Measurements from ENCODE around the gene INO80D.
"Not testable (repeated sequence)": the region's sequence is repeated elsewhere in the genome, so short reads cannot be mapped to it uniquely, and the experiment has no call there.

The INO80D gene

GRCh38 chr2:206085742-206086445 lies at the start of gene INO80D:
TSS of gene INO80D (minus strand) at chr2:206086174. CDS start at chr2:206063016, 23,158 bp downstream.
- DNase-seq, result peak; percentile 87

DNA sequence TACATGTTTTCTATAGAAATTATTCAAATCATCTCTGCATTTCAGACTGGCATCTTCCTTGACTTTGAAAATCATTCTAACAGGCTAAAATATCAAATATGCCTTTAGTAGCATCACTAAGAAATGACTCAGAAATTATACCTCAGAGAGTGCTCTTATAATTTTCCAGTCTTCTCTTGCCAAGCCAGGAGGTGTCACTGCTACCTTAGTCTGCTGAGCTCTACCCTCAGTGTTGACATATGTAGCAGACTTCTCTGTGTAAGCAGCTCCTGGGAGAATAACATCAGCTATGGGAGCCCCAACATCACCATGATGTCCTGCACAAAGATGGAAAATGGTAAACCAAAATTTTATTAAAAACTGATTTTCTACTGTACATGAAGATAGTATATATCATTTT lies 41.7 kb upstream of the INO80D start:
- DNase-seq, result no peak

- no peak for DNase-seq
Observed at GRCh38 chr2:206125901-206126300, 39.9 kb upstream of the INO80D start.

DNA sequence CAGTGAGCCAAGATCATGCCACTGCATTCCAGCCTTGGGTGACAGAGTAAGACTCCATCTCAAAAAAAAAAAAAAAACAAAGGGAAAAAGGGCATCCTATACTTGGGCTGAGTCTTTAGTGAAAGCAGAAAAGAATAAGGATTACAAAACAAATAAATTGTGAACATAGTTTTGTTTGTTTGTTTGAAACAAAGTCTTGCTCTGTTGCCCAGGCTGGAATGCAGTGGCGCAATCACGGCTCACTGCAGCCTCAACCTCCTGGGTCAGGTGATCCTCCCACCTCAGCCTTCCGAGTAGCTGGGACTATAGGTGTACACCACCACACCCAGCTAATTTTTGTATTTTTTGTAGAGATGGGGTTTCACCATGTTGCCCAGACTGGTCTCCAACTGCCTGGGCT lies 36.6 kb upstream of the INO80D start:
- DNase-seq, result not testable (repeated sequence)

DNA sequence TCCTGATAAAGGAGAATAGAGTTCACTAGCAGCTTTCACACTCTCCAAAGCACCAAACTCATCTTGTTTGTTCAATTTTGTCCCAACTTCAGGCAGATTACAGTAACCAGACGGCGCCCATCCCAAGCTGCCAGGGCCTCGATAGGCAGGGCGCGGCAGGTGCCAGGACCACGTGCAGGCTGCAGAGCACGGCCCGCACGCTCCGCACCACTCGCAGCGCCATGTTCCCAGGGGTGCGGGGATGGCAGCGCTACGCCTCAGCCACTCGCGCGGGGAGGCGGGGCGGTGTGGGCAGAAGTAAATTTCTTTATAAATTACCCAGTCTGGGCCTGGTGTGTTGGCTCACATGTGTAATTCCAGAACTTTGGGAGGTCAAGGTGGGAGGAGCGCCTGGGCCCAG lies 30.3 kb upstream of the INO80D start:
- DNase-seq, result no peak

GRCh38 chr2:206115026-206115578 lies 29.1 kb upstream of the INO80D start:
- no peak for DNase-seq

- DNase-seq, result no peak
Observed at GRCh38 chr2:206112846-206113547, 27.0 kb upstream of the INO80D start.

DNA sequence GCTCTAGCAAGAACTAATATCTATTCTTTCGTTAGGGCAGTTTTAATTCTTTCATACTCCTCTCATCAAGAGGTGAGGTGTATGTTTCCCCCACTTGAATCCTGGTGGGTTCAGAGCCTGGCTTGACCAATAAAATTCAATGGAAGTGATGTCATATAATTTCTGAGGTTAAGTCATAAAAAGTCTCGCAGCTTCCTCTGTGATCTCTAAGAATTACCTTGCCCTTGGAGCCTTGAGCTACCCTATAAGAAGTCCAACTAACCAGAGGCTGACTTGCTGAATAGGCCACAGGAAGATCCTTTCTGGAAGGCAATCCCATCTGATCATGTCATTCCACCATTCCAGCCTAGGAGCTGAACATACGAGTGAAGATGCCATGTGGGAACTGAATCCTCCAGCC lies 26.1 kb upstream of the INO80D start:
- no peak for DNase-seq

DNA sequence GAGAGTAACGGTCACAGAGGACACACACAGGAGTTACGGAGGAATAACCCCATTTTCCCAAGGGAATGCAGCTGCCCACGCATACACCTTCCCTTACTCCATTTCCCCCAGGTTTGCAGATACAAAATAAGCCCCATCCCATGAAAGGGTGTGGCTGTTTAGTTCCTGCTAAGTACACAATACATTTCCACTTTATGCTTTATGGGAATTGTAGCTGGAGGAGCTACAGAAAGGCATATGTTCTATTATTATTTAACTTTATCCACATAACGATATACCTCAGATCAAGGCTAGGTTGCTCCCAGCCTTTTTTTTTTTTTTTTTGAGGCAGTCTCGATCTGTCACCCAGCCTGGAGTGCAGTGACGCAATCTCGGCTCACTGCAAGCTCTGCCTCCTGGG lies 22.7 kb upstream of the INO80D start:
- DNase-seq, result no peak

DNA sequence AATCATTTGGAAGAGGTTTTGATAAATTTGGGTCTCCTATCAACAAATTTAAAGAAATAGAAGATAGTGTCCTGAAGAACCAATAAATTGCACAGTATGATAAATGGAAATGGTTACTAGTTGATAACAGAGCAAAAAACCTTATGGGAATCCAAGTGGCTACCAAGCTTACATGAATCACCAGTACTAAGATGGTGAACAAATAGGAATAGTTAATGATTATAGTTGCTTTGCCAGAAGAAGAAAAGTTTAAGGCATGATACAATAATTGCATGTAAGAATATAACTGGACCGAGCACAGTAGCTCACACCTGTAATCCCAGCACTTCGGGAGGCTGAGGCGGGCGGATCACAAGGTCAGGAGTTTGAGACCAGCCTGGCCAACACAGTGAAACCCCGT lies 19.6 kb upstream of the INO80D start:
- DNase-seq, result no peak

- DNase-seq, result no peak
Observed at GRCh38 chr2:206105038-206105437, 19.1 kb upstream of the INO80D start.

DNA sequence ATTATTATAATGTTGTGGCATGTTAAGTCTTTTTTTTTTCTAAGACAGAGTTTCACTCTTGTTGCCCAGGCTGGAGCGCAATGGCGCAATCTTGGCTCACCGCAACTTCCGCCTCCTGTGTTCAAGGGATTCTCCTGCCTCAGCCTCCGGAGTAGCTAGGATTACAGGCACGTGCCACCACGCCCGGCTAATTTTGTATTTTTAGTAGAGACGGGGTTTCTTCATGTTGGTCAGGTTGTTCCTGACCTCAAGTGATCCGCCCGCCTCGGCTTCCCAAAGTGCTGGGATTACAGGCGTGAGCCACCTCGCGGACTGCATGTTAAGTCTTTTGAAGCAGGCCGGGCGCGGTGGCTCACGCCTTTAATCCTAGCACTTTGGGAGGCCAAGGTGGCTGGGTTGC lies 12.9 kb upstream of the INO80D start:
- not testable (repeated sequence) for DNase-seq

DNA sequence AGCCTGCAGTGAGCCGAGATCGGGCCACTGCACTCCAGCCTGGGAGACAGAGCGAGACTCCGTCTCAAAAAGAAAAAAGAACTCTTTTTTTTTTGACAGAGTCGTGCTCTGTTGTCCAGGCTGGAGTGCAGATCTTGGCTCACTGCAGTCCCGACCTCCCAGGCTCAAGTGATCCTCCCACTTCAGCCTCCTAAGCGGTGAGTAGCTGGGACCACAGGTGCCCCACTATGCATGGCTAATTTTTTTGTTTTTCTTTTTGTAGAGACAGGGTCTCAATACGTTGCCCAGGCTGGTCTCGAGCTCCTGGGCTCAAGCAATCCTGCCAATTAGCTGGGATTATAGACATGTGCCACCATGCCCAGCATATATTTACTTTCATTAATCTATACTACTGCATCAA lies 12.5 kb upstream of the INO80D start:
- no peak for DNase-seq

DNA sequence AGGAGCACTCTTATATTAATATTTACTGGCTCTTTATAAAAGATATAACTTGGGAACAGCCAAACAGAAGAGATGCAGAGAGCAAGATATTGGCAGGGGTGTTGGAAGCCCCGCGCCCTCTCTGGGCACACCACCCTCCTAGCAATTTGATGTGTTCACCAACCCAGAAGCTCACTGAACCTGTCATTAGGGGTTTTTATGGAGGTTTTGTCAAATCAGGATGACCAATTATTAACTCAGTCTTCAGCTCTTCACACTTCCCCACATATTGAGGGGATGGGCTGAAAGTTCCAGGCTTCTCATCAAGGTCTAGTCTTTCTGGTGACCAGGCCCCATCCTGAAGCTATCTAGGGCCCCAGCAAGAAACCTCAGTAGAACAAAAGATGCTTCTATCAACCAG lies 10.9 kb upstream of the INO80D start:
- no peak for DNase-seq

- no peak for DNase-seq
Observed at GRCh38 chr2:206095536-206096332, 9.8 kb upstream of the INO80D start.

GRCh38 chr2:206092297-206092696 lies 6.3 kb upstream of the INO80D start:
- DNase-seq, result no peak

DNA sequence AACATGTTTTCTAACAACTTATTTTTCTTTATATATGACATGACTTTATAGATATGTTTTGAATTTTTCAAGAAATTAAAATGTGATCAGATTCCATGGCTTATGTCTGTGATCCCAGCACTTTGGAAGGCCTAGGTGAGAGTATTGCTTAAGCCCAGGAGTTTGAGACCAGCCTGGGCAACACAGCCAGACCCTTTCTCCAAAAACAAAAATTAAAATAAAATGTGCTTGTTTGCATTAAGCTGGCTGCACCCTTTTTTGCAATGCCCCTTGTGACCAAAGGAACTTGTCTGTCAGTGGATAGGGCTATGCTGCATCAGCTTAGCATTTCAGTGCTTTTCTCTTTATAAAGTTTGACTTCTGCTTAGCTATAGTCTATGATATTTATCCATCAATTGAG lies 2.3 kb upstream of the INO80D start:
- DNase-seq, result no peak

DNA sequence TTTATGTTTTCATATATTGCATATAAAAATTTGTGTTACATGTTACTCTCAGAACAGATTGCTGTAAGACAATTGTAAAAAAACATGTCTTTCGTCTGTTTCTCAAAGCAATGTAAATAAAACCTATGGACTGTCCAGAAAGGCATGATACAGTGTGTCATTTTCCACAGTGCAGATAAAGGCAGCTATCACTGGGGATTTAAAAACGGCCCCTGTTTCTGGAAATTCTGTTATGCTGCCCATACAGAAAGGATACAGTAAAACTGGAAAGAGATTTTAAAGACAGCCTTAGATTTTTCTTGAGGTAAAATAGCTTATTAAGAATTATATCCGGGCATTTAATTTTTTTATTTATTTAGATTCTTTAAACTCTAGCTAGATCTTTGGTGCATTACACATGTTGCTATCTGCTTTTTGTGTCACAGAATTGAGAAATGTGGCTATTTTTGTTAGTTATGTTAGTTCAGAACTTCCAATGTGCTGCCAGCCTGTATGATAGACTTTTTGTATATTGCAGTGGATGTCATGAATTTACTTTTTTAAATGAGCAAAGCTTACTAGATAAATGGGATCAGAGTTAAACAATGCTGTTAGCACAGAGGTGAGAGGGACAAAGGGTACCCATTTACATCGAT lies 859 bp upstream of the INO80D start:
- DNase-seq, result no peak

- DNase-seq, result no peak
Observed at GRCh38 chr2:206084870-206085741, 868 bp downstream of the INO80D start.

DNA sequence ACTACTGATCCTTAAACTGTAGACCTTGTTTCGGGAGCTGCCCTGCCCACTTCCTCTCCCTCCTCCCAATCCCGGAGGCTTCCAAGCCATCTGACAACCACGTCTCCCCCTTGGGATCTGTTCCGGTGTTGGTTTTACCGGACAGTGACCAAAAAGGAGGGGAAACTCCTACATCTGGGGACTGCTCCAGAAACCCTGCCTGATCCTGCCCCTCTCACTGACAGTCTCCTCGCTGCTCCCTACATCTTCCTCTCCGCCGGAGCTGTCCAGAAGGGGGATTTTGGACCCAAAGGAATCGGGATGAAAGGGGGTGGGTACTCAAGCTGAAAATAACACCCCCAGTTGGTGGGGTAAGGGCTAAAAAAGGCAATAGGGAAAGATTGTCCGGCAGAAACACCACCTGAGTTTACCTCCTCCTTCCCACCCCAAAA lies 1.5 kb downstream of the INO80D start:
- DNase-seq, result no peak

DNA sequence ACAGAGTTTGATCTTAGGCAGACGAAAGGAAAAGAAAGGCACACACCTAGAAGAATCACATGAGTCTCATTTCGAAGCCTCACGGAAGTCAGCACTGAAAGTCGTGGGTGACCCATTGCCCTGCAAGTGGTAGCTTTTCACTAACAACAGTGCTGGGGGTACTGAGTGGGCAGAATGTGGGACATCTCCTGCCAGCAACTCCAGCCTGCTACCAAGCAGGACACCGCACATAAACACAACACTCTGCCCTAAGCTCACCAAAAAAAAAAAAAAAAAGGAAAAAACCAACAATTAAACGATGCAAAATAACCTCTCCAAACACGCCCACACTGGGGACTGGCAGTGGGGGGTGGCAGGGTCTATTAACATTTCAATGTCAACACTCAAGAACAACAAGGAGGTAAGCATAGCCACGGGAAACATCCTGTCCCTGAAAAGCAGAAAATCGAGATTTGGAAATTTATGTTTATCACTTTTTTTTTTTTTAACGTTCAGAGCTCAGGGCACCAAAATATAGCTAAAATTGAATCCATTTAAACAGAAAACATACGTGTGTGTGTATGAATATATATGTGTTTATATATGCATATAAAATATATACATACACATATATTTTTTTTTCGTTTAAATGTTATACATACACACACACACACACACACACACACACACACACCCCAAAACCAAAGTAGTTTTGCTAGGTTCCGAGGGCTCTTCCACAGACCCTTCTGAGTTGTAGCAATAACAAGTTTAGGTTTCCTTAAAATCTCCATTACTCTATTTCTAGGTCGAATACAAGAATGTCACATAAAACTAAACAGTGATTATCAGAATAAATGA lies 2.2 kb downstream of the INO80D start:
- DNase-seq, result no peak

Data from NCI-H446 treated with DMSO at 0.1 percent for 48 hours (cell line).